HT1080 (cell line): ENCODE measurements around the gene UQCC5. TPM values are rescaled to one million over a fixed set of nuclear protein-coding genes. Genes with fewer than 3 reads are reported as not detected.

Source experiments
- DNase-seq: peaks from one replicate; pipeline ENCODE4 v3.0.0-alpha.2; 2015; ENCODE audit warnings: low read depth
- small RNA-seq: library from RNA; depleted of rRNA; stranded (forward); fragments of <200 nt; gene quantifications from one replicate; pipeline ENCODE3, GENCODE V24; 2014
- total RNA-seq: library from RNA; depleted of rRNA; stranded (reverse); fragments of >200 nt; shearing (Covaris generic); gene quantifications from 2 replicates; pipeline ENCODE4 v1.2.3, GENCODE V29; 2014; rRNA removed

The UQCC5 gene
- total RNA-seq, 1 experiment from 2014 or later, result 18.4 TPM

DNA sequence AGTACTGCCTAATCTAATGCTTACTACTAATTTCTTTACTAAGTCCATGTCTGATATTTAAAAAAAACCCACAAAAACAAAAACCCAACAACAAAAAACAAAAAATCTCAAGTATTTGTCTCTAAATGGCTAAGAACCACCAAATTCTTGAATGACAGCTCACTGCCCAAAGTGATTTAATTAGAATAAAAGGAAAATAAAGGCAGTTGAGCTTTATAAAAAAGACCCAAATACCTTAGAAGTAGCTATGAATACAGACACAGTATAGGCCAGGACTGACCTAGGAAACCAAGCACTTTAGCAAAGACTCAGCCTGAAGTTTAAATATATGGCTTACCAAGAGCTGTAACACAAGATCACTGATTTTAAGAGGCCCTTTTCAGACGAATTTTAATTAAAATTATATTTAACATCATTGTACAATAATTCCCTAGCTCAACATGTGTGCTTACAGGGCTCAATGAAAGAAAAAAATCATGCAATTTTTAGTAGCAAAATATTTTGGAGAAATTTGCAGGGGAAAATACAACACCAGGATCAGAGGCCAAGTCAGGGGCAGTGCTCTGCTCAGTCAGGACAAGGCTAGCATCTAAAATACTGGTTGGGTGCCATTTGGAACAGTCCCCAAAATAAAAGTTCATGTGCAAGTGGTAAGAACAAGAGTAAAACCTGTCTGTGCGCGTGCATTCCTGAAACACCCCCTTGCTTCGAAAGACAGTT, 24.8 kb downstream of the UQCC5 start:
- no peak for DNase-seq

GRCh38 chr3:52563984-52564383, 27.6 kb downstream of the UQCC5 start:
- no peak for DNase-seq

DNA sequence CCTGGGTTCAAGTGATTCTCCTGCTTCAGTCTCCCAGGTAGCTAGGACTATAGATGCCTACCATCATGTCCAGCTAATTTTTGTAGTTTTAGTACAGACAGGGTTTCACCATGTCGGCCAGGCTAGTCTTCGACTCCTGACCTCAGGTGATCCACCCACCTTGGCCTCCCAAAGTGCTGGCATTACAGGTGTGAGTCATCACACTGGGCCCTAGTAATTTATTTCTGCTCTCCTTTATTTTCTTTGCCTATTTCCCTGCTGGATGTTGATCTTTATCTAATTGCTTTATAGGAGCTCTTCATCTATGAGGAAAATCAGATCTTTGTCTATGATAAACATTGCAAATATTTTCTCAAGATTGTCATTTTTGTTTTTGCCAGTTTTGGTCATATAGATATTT, 31.7 kb downstream of the UQCC5 start:
- DNase-seq, result no peak

- no peak for DNase-seq
Observed at GRCh38 chr3:52570076-52570475, 33.7 kb downstream of the UQCC5 start.

DNA sequence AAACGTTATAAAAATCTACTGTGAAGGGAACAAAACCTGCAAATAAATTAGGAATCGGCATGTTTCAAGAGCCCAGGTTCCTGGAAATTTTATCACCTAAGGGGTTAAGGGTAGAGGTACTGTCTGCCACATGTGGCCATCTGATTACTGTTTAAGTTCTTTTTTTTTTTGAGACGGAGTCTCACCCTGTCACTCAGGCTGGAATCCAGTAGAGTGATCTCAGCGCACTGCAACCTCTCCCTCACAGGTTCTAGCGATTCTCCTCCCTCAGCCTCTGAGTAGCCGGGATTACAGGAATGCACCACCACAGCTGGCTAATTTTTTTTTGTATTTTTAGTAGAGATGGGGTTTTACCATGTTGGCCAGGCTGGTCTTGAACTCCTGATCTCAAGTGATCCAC, 35.8 kb downstream of the UQCC5 start:
- no peak for DNase-seq

DNA sequence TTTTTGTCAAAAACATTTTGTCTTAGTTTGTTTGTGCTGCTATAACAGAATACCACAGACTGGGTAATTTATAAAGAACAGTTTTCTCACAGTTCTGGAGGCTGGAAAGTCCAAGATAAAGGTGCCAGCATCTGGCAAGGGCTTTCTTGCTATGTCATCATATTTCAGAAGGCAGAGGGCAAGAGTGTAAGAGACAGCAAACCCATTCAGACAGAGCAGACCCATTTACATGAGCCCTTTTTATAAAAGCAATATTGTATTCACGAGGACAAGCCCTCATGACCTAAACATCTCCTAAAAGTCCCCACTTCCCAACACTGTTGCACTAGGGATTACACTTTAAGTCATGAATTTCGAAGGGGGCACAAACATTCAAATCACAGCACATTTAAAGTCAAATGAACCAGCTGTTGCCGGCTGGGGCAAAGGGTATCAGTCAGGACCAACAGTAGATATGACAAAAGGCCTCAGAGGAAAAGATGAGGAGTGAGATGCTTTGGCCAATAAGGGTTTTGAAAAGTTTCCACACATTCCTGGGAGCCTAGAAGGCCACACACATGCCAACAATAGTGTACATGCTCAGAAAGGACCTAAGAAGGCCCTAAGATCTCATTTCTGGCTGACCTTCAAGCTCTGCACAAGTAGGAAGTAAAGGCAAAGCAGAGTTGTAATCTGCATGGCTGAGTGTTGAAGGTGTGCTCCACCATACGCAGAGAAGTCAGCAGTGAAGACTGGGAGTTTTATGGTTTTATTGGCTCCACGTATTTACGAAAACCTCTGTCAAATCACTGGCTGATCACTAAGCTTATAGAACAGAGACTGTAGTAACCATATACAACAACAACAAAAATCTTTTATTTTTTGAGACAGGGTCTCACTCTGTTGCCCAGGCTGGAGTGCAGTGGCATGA, 37.9 kb downstream of the UQCC5 start:
- no peak for DNase-seq

Small RNA genes lying within 50 kb of the gene (small RNA-seq; reads per million reads assigned to genes)
- gene RNU6-856P, result not detected
- not detected for gene RNU6ATAC16P

Other genes starting within 250 kb of the UQCC5 start
- gene GLYCTK, start 248.8 kb upstream of the UQCC5 start, total RNA-seq, result 19.1 and 26.5 TPM in 2 replicates
- 0.10 TPM in 2 replicates for gene DNAH1, start 220.3 kb upstream of the UQCC5 start, total RNA-seq
- gene BAP1, start 126.6 kb upstream of the UQCC5 start, total RNA-seq, result 90.4 and 103 TPM in 2 replicates
- gene PHF7, start 125.9 kb upstream of the UQCC5 start, total RNA-seq, result 6.0 and 6.3 TPM in 2 replicates
- gene SEMA3G, start 91.5 kb upstream of the UQCC5 start, total RNA-seq, result 0.43 and 0.53 TPM in 2 replicates
- gene TNNC1, start 82.6 kb upstream of the UQCC5 start, total RNA-seq, result 0.13 TPM in 1 of 2 replicates, not detected in the other
- gene NISCH, start 81.0 kb upstream of the UQCC5 start, total RNA-seq, result 19.1 and 21.0 TPM in 2 replicates
- not detected in 2 replicates for gene STAB1, start 41.3 kb upstream of the UQCC5 start, total RNA-seq
- 94.1 and 122 TPM in 2 replicates for gene NT5DC2, start 2.7 kb upstream of the UQCC5 start, total RNA-seq
- 33.9 and 40.8 TPM in 2 replicates for gene PBRM1, start 149.3 kb downstream of the UQCC5 start, total RNA-seq
- 138 and 161 TPM in 2 replicates for gene GNL3, start 149.4 kb downstream of the UQCC5 start, total RNA-seq
- 55.2 and 62.3 TPM in 2 replicates for gene GLT8D1, start 169.2 kb downstream of the UQCC5 start, total RNA-seq
- 142 and 208 TPM in 2 replicates for gene SPCS1, start 169.5 kb downstream of the UQCC5 start, total RNA-seq
- 25.9 and 29.1 TPM in 2 replicates for gene NEK4, start 234.3 kb downstream of the UQCC5 start, total RNA-seq
- not detected in 2 replicates for gene ITIH1, start 241.0 kb downstream of the UQCC5 start, total RNA-seq